ENCODE data around the gene PTPN14.

DNA sequence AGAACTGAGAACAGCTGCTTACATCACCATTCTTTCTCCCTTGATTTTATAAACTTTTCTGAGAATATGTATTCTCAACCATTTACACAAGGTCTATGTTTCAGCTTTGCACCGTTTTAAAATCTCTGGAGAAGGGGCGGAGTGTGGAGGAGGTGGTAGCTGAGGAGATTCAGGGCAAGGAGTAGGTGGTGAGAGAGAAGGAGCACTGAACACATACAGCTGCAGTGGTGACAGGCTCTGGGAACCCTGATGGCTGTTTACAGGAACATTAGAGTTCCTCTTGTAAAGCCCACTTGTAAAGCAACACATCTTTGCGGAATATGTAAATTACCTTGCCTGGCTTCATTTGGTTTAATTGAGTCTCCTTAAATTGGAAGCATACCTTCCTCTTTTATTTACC lies 180.8 kb downstream of the PTPN14 start:
- TF ChIP-seq KDM5A (IDR thresholded peaks at IDR 0.05; ENCODE audit: low read length), result no peak
- TF ChIP-seq, protein P1, sequence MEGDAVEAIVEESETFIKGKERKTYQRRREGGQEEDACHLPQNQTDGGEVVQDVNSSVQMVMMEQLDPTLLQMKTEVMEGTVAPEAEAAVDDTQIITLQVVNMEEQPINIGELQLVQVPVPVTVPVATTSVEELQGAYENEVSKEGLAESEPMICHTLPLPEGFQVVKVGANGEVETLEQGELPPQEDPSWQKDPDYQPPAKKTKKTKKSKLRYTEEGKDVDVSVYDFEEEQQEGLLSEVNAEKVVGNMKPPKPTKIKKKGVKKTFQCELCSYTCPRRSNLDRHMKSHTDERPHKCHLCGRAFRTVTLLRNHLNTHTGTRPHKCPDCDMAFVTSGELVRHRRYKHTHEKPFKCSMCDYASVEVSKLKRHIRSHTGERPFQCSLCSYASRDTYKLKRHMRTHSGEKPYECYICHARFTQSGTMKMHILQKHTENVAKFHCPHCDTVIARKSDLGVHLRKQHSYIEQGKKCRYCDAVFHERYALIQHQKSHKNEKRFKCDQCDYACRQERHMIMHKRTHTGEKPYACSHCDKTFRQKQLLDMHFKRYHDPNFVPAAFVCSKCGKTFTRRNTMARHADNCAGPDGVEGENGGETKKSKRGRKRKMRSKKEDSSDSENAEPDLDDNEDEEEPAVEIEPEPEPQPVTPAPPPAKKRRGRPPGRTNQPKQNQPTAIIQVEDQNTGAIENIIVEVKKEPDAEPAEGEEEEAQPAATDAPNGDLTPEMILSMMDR (IDR thresholded peaks at IDR 0.05; ENCODE audit: control extremely low read depth in 1 of 3, insufficient read depth in 1 of 3, low read depth in 1 of 3, low read length in 3 of 3), result no peak
- TF ChIP-seq, protein P2, sequence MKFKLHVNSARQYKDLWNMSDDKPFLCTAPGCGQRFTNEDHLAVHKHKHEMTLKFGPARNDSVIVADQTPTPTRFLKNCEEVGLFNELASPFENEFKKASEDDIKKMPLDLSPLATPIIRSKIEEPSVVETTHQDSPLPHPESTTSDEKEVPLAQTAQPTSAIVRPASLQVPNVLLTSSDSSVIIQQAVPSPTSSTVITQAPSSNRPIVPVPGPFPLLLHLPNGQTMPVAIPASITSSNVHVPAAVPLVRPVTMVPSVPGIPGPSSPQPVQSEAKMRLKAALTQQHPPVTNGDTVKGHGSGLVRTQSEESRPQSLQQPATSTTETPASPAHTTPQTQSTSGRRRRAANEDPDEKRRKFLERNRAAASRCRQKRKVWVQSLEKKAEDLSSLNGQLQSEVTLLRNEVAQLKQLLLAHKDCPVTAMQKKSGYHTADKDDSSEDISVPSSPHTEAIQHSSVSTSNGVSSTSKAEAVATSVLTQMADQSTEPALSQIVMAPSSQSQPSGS (IDR thresholded peaks at IDR 0.05; ENCODE audit: low read length), result no peak
- TF ChIP-seq POLR2A (IDR thresholded peaks at IDR 0.05; ENCODE audit: control extremely low read depth in 1 of 2, low read depth in 2 of 2, low read length in 2 of 2), result no peak; a peak in 1 of 3 replicates
- TF ChIP-seq EP300 (IDR thresholded peaks at IDR 0.05; ENCODE audit: borderline replicate concordance in 1 of 2, low read depth in 2 of 2, low read length in 2 of 2), result no peak
- no peak for TF ChIP-seq POLR2AphosphoS5 (IDR thresholded peaks at IDR 0.05; ENCODE audit: low read depth, low read length)
- TF ChIP-seq TCF12 (IDR thresholded peaks at IDR 0.05; ENCODE audit: low read depth, low read length), result no peak
